K562 (cell line): ENCODE measurements around the gene HERC3.

Source experiments
- GABPA ChIP-seq: fragments of 200-800 bp; sonication (Bioruptor generic); conservative IDR thresholded peaks from 2 replicates; pipeline ENCODE4 v1.6.1; 2016; ENCODE audit warnings: low read depth, missing genetic modification characterization, missing compliant biosample characterization
- PRPF4 ChIP-seq: fragments of 200-400 bp; formaldehyde crosslinking; IDR thresholded peaks from one replicate; pipeline ENCODE4 v1.6.1; 2017; ENCODE audit warnings: low read length, low read depth, mild to moderate bottlenecking; ENCODE audit not compliant: insufficient read depth, poor library complexity, severe bottlenecking
- ZNF217 ChIP-seq: sonication (generic); formaldehyde crosslinking; IDR thresholded peaks from 2 replicates; pipeline ENCODE4 v1.8.0; 2022; ENCODE audit warnings: mild to moderate bottlenecking, missing genetic modification reagents
- TF ChIP-seq, protein P1 (sequence below), 3 experiments: IDR thresholded peaks in 2 of 3; conservative IDR thresholded peaks in 1 of 3; 2 replicates each; pipeline ENCODE4 v1.5.1; 2011 to 2012; ENCODE audit warnings: low read length in 3 of 3, mild to moderate bottlenecking in 3 of 3, control low read depth in 2 of 3, improper control_type of control experiment in 1 of 3, inconsistent platforms in 1 of 3, low read depth in 1 of 3, mixed read lengths in 1 of 3, moderate library complexity in 1 of 3; ENCODE audit not compliant: insufficient read depth in 2 of 3
- TF ChIP-seq, protein P2 (sequence below): IDR thresholded peaks from 3 replicates; pipeline ENCODE4 v1.6.1; 2011; ENCODE audit warnings: borderline replicate concordance, mild to moderate bottlenecking, moderate library complexity; ENCODE audit not compliant: insufficient read length; ENCODE audit errors: extremely low read depth

DNA sequence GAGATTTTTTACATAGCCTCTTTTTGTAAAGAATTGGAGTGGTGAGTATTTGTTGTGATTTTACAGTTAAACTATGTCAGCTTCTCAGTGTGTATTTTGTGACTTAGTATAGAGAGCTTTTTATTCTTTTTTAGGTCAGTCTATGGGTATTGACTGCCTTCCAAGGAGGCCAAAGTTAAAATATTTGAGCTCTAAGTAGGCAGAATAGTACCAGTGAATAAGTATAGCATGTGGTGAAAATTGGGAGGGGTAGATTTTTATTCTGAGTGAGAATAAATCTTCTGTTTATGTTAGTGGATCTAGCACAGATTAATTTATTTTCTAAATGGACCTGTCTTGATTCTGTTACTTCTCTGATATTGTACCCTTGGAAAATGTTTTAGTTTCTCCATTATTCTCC lies 37.5 kb downstream of the HERC3 start:
- TF ChIP-seq PRPF4, result no peak
- TF ChIP-seq, protein P1, sequence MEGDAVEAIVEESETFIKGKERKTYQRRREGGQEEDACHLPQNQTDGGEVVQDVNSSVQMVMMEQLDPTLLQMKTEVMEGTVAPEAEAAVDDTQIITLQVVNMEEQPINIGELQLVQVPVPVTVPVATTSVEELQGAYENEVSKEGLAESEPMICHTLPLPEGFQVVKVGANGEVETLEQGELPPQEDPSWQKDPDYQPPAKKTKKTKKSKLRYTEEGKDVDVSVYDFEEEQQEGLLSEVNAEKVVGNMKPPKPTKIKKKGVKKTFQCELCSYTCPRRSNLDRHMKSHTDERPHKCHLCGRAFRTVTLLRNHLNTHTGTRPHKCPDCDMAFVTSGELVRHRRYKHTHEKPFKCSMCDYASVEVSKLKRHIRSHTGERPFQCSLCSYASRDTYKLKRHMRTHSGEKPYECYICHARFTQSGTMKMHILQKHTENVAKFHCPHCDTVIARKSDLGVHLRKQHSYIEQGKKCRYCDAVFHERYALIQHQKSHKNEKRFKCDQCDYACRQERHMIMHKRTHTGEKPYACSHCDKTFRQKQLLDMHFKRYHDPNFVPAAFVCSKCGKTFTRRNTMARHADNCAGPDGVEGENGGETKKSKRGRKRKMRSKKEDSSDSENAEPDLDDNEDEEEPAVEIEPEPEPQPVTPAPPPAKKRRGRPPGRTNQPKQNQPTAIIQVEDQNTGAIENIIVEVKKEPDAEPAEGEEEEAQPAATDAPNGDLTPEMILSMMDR (IDR thresholded peaks at IDR 0.05 in 2 of 3, conservative IDR thresholded peaks at IDR 0.05 in 1 of 3; ENCODE audit: insufficient read depth in 2 of 3, low read depth in 1 of 3, low read length in 3 of 3), result no peak
- TF ChIP-seq, protein P2, sequence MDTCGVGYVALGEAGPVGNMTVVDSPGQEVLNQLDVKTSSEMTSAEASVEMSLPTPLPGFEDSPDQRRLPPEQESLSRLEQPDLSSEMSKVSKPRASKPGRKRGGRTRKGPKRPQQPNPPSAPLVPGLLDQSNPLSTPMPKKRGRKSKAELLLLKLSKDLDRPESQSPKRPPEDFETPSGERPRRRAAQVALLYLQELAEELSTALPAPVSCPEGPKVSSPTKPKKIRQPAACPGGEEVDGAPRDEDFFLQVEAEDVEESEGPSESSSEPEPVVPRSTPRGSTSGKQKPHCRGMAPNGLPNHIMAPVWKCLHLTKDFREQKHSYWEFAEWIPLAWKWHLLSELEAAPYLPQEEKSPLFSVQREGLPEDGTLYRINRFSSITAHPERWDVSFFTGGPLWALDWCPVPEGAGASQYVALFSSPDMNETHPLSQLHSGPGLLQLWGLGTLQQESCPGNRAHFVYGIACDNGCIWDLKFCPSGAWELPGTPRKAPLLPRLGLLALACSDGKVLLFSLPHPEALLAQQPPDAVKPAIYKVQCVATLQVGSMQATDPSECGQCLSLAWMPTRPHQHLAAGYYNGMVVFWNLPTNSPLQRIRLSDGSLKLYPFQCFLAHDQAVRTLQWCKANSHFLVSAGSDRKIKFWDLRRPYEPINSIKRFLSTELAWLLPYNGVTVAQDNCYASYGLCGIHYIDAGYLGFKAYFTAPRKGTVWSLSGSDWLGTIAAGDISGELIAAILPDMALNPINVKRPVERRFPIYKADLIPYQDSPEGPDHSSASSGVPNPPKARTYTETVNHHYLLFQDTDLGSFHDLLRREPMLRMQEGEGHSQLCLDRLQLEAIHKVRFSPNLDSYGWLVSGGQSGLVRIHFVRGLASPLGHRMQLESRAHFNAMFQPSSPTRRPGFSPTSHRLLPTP, result no peak
- TF ChIP-seq GABPA (tag), result no peak
- TF ChIP-seq ZNF217 (CRISPR knock-in tag), result no peak
